SKM-1 treated with dmso at 0.1 percent for 144 hours (cell line): ENCODE measurements around the gene PSMD5.
A peak's percentile ranks its signal among the peaks of the same experiment; 100 is the strongest.
"Not testable (repeated sequence)": the region's sequence is repeated elsewhere in the genome, so short reads cannot be mapped to it uniquely, and the experiment has no call there.

Experiments
- DNase-seq: peaks from one replicate; lab custom pipeline; 2025; ENCODE audit not compliant: unreplicated experiment; lab: John Stamatoyannopoulos, UW

Gene PSMD5

GRCh38 chr9:120807607-120808379 is 34.9 kb downstream of the PSMD5 start:
- no peak for DNase-seq

- DNase-seq: not testable (repeated sequence)
These were observed 37.8 kb downstream of the PSMD5 start for GRCh38 chr9:120804784-120805363.

GRCh38 chr9:120801441-120801840 is 41.3 kb downstream of the PSMD5 start:
- DNase-seq: no peak

DNA sequence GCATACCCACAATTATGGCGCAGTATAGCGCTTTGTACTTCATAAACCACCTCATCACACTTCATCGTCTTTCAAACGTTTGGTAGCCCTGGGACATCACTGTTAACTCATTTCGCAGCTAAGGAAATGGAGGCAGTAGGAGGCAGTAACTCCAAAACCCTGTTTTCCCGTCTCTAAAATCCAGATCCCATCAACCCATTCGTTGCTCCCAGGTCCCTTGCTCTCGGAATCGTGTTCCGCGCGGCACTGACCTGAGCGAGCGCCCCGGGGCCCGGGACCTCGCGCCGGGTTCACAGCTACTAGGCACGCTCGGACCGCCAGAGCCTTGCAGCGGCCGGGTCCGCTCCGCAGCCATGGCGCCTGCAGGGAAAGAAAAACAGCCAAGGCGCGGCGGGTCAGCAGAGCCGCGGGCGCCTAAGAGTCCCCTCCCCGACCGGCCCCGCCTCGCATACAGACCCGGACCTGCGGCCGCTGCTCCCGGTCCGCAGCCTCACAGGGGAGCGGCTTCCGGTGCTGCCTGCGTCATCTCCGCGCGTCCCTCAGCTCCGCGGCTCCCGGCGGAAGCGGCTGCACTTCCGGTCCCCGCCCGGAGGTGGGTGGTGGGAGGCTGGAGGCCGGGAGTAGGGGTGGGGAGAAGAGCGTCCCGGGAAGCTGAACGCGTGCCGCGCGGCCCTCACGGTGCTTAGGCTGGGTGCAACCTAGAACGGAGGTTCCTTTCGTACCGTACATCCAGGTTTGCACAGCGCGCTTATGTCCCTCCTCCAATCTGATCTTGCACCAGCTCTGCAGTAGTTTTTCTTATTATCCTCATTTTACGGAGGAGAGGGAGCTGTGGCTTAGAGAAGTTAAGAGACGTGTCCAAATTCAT is 49.6 kb downstream of the PSMD5 start, which contains the start of gene FBXW2:
TSS of gene FBXW2 (minus strand) at position 519 of the 868 bp plus-strand sequence. CDS start 5,158 bp downstream, outside the sequence.
- DNase-seq: peak; percentile 81

GRCh38 chr9:120791161-120791560 is 51.6 kb downstream of the PSMD5 start:
- DNase-seq: no peak

DNA sequence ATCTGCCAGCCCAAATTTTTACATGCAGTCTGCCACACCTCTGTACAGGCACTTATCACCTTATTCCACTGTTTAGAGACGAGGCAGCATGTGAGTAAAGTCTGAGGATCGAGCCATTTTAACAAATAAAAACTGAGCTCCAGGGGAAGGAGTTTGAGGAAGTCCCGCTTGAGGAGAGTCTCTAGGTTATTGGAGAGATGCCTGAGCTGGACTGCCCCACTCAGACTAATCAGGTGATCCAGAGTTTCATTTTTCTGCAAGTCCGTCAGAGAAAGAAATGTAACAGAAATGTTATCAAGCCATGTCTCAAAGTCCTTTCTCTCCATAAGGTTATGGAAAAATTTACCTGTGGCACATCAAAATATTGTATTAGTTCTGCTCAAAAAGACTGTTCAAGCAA is 54.8 kb downstream of the PSMD5 start:
- DNase-seq: no peak

GRCh38 chr9:120783602-120784047 is 59.1 kb downstream of the PSMD5 start:
- peak; percentile 23 for DNase-seq

- DNase-seq: no peak
These were observed 61.5 kb downstream of the PSMD5 start for GRCh38 chr9:120781236-120781635.

GRCh38 chr9:120780367-120780766 is 62.4 kb downstream of the PSMD5 start:
- no peak for DNase-seq

DNA sequence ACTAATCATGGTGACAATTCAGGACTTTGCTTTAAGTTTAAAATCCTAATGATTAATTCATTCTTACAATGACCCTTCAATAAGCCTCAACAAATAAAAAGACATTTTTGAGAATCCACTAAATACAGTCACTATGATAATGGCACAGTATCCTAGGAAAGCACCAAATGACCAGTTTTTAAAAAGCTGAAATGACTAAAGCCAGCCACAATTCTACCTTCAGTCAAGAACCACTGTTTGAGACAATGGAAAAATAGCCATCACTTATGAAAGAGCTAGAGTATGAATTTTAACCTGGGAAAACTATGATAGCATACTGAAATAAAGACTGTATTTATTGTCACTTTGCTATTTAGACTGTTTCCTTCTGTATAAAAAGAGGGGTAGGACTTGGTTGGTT is 63.5 kb downstream of the PSMD5 start:
- DNase-seq: no peak

- no peak for DNase-seq
These were observed 64.0 kb downstream of the PSMD5 start for GRCh38 chr9:120778758-120779157.

DNA sequence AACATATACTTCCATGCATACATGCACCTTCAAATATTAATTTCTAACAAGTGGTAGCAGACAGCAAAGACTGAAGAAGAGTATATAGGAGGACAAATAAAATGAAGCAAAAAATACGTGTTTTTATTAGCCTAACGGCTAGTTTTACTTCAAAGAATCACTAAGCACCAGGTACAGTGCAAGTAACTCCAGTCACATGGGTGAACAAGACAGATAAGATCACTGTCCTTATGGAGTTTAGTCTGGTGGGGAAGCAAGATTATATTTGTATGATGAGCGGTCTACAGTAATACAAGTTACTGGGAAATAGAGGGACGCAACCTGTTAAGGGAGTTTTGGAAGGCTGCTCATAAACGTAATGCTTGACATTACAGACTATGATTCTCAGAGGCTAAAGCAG is 65.5 kb downstream of the PSMD5 start:
- DNase-seq: no peak

GRCh38 chr9:120776788-120777187 is 65.9 kb downstream of the PSMD5 start:
- DNase-seq: no peak

- no peak for DNase-seq
These were observed 66.9 kb downstream of the PSMD5 start for GRCh38 chr9:120775859-120776258.

GRCh38 chr9:120774719-120775118 is 68.0 kb downstream of the PSMD5 start:
- DNase-seq: no peak

GRCh38 chr9:120773256-120773655 is 69.5 kb downstream of the PSMD5 start:
- no peak for DNase-seq

DNA sequence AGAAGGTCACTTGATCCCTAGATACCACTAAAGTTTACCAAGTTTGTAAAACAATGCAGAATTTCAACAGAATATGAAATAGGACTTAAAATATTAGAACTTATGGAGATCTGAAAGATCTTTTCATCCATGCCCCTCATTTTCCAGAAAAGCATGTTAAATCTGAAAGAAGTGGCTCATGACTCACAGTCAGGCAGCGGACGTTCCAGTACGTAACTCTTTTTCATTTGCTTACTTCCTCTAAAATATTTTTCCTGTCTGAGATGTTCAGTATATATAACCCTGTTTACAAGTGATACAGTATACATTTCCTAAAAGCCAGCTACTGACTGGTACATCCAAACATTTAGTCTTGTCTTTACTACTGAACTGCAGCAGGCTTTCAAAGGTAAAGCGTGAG is 71.8 kb downstream of the PSMD5 start:
- no peak for DNase-seq

DNA sequence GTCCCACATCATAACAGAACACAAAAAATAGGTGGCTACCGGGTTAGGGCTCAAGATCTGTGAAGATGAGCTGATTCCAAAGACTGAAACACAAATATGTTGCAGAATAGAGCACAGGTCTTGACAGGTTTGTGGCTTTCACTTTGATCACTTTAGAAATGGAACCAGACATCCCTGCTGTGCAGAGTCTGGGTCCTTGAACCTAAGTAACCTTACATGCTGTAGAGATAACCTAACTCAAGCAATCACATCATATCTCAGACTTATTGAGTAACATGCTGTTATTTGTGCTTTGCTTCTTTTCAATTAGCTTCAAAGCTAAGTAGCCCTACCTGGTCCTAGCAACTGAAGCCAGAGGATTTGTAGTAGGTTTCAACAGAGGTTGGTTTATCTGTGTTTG is 73.8 kb downstream of the PSMD5 start:
- DNase-seq: no peak

DNA sequence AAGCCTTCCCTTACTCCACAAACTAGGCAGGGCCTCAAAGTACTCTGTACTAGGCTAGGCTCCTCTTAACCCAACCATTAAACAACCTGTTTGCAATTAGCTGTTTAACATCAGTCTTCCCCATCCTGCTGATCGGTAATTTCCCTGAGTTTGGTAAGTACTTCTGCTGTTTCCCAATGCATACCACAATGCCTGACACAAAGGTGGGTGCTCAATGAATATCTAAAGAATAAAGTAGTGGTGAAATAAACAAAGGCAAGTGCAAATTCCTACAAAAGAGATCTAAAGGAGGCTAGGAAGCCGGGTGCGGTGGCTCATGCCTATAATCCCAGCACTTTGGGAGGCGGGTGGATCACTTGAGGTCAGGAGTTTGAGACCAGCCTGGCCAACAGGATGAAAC is 74.5 kb downstream of the PSMD5 start:
- no peak for DNase-seq

- DNase-seq: no peak
These were observed 75.3 kb downstream of the PSMD5 start for GRCh38 chr9:120767451-120767850.
